Thyroid gland (tissue), 4 donors: ENCODE data around the gene SLC44A4. TPM values are rescaled to one million over a fixed set of nuclear protein-coding genes. Genes with fewer than 3 reads are reported as not detected.

Experiments
- DNase-seq, 2 donors: peaks; one replicate each; pipeline ENCODE4 v3.0.0-alpha.2; 2019
- H3K27ac ChIP-seq, 3 donors: fragments of 200-600 bp; sonication (generic); 1 replicate in 2 of 3; 2 replicates in 1 of 3; pipeline ENCODE4 v1.5.1; 2016 to 2019; ENCODE audit warnings: mild to moderate bottlenecking in 1 of 3, moderate library complexity in 1 of 3
- H3K27me3 ChIP-seq: fragments of 200-600 bp; sonication (generic); one replicate; pipeline ENCODE4 v1.5.1; 2019
- H3K36me3 ChIP-seq, 2 donors: fragments of 200-600 bp; sonication (generic); one replicate each; pipeline ENCODE4 v1.5.1; 2016 to 2019
- H3K4me1 ChIP-seq, 2 donors: fragments of 200-600 bp; sonication (generic); one replicate each; pipeline ENCODE4 v1.5.1; 2017 to 2019
- H3K4me3 ChIP-seq, 3 donors: fragments of 200-600 bp; sonication (generic); replicated peaks in 1 of 3; 1 replicate in 2 of 3; 2 replicates in 1 of 3; pipeline ENCODE4 v1.5.1; 2016; ENCODE audit warnings: mild to moderate bottlenecking in 1 of 3
- H3K9me3 ChIP-seq: fragments of 200-600 bp; sonication (generic); one replicate; pipeline ENCODE4 v1.5.1; 2017
- CTCF ChIP-seq, 6 experiments: fragments of 200-600 bp in 3 of 6; fragments of 450-650 bp in 3 of 6; sonication (generic) in 3 of 6; IDR thresholded peaks; one replicate each; pipeline ENCODE4 v1.5.1; 2016 to 2019; ENCODE audit warnings: antibody characterized with exemption in 6 of 6, mild to moderate bottlenecking in 2 of 6, inconsistent platforms in 1 of 6, moderate library complexity in 1 of 6
- POLR2A ChIP-seq, 2 donors: fragments of 450-650 bp; IDR thresholded peaks; one replicate each; pipeline ENCODE4 v1.6.1; 2017; ENCODE audit warnings: antibody characterized with exemption in 2 of 2, mild to moderate bottlenecking in 2 of 2, moderate library complexity in 1 of 2
- WGBS, 2 donors: methylation state at CpG; one replicate each; pipeline ENCODE4 v1.1.5; 2017; 5-methylcytosine and 5-hydroxymethylcytosine counted together
- intact Hi-C: fragments of 100-400 bp; cut with DNase I; formaldehyde crosslinking; loops from one replicate; pipeline ENCODE4 v1.15.1; 2023
- total RNA-seq, 4 donors: library from RNA; depleted of rRNA; stranded (reverse); fragments of >200 nt; gene quantifications; one replicate each; pipeline ENCODE4 v1.2.3, GENCODE V29; 2016

The SLC44A4 gene
- total RNA-seq, 4 donors from 2014 or later: 1.6 to 16.2 (median 7.7) TPM

- intact Hi-C loops: no loop called here
- DNase-seq: no peak
- peaks cover 3 to 10% of the 10 kb centered on the region in 2 donors for H3K4me1 ChIP-seq
- WGBS, 2 donors: 84 to 94% methylated on average over 10 of the region's 10 CpGs
- H3K36me3 ChIP-seq: peaks cover 40 to 46% of the 10 kb centered on the region in 2 donors
- H3K4me3 ChIP-seq: no peak overlapping the region
- H3K27me3 ChIP-seq: no peaks in the 10 kb centered on the region
- TF ChIP-seq CTCF (IDR thresholded peaks at IDR 0.05) (no peak), POLR2A (IDR thresholded peaks at IDR 0.05) (no peak)
- H3K9me3 ChIP-seq: no peaks in the 10 kb centered on the region
- no peak overlapping the region for H3K27ac ChIP-seq
Measured at GRCh38 chr6:31880616-31881015, 1.8 kb upstream of the SLC44A4 start.

GRCh38 chr6:31879901-31880300 is 1.1 kb upstream of the SLC44A4 start:
- intact Hi-C loops: no loop called here
- H3K27ac ChIP-seq: no peak overlapping the region
- no peak for DNase-seq
- no peaks in the 10 kb centered on the region for H3K9me3 ChIP-seq
- no peak overlapping the region for H3K4me3 ChIP-seq
- peaks cover 3 to 10% of the 10 kb centered on the region in 2 donors for H3K4me1 ChIP-seq
- TF ChIP-seq CTCF (IDR thresholded peaks at IDR 0.05): no peak
- no peak for TF ChIP-seq POLR2A (IDR thresholded peaks at IDR 0.05)
- WGBS, 2 donors: 84 to 88% methylated on average over 7 to 10 of the region's 10 CpGs
- no peaks in the 10 kb centered on the region for H3K27me3 ChIP-seq
- peaks cover 40 to 44% of the 10 kb centered on the region in 2 donors for H3K36me3 ChIP-seq

GRCh38 chr6:31879143-31879542 is 346 bp upstream of the SLC44A4 start:
- no peaks in the 10 kb centered on the region for H3K27me3 ChIP-seq
- TF ChIP-seq CTCF (IDR thresholded peaks at IDR 0.05) (no peak), POLR2A (IDR thresholded peaks at IDR 0.05) (no peak)
- WGBS, 2 donors: 78 to 83% methylated on average over 13 of the region's 13 CpGs
- H3K4me1 ChIP-seq: peaks cover 3 to 15% of the 10 kb centered on the region in 2 donors
- no peak overlapping the region for H3K27ac ChIP-seq
- H3K4me3 ChIP-seq: no peak overlapping the region
- no peaks in the 10 kb centered on the region for H3K9me3 ChIP-seq
- DNase-seq: no peak
- intact Hi-C loops: no loop called here
- peaks cover 34 to 37% of the 10 kb centered on the region in 2 donors for H3K36me3 ChIP-seq

- no peak for DNase-seq
- H3K27ac ChIP-seq: no peak overlapping the region
- H3K27me3 ChIP-seq: no peaks in the 10 kb centered on the region
- H3K36me3 ChIP-seq: peaks cover 25 to 27% of the 10 kb centered on the region in 2 donors
- no peak overlapping the region for H3K4me3 ChIP-seq
- intact Hi-C loops: no loop called here
- WGBS, 2 donors: 71 to 75% methylated on average over 2 to 3 of the region's 3 CpGs
- H3K4me1 ChIP-seq: peaks cover 3 to 18% of the 10 kb centered on the region in 2 donors
- H3K9me3 ChIP-seq: no peaks in the 10 kb centered on the region
- no peak for TF ChIP-seq CTCF (IDR thresholded peaks at IDR 0.05)
- no peak for TF ChIP-seq POLR2A (IDR thresholded peaks at IDR 0.05)
Measured at GRCh38 chr6:31878222-31878621, 575 bp downstream of the SLC44A4 start.

- DNase-seq: peak; percentile 86 to 87
- no peak overlapping the region for H3K27ac ChIP-seq
Measured at GRCh38 chr6:31877651-31878161, 1.1 kb downstream of the SLC44A4 start.

More at GRCh38 chr6:31877651-31878161, 1.1 kb downstream of the SLC44A4 start:
- Histone ChIP-seq H3K4me1 (peaks cover 3 to 18% of the 10 kb centered on the region in 2 donors), H3K9me3 (no peaks in the 10 kb centered on the region), H3K27me3 (no peaks in the 10 kb centered on the region), H3K4me3 (no peak overlapping the region), H3K36me3 (peaks cover 22% of the 10 kb centered on the region in 2 donors)
- 31 to 41% methylated on average over 7 to 10 of the region's 10 CpGs for WGBS, 2 donors
- intact Hi-C loops: no loop called here
- TF ChIP-seq CTCF (IDR thresholded peaks at IDR 0.05): no peak
- peak in 1 of 2 donors; percentile 21 for TF ChIP-seq POLR2A (IDR thresholded peaks at IDR 0.05)
